Activated CD8-positive, alpha-beta memory T cell treated with anti-CD3 and anti-CD28 coated beads, Interleukin-2, amount 50 U/mL, for 48 hours (primary cell): Measurements from ENCODE around the gene CCDC122.
A peak's percentile ranks its signal among the peaks of the same experiment; 100 is the strongest.

Experiments
- DNase-seq: peaks from one replicate; pipeline ENCODE4 v3.0.0-alpha.2; 2020

Gene CCDC122

DNA sequence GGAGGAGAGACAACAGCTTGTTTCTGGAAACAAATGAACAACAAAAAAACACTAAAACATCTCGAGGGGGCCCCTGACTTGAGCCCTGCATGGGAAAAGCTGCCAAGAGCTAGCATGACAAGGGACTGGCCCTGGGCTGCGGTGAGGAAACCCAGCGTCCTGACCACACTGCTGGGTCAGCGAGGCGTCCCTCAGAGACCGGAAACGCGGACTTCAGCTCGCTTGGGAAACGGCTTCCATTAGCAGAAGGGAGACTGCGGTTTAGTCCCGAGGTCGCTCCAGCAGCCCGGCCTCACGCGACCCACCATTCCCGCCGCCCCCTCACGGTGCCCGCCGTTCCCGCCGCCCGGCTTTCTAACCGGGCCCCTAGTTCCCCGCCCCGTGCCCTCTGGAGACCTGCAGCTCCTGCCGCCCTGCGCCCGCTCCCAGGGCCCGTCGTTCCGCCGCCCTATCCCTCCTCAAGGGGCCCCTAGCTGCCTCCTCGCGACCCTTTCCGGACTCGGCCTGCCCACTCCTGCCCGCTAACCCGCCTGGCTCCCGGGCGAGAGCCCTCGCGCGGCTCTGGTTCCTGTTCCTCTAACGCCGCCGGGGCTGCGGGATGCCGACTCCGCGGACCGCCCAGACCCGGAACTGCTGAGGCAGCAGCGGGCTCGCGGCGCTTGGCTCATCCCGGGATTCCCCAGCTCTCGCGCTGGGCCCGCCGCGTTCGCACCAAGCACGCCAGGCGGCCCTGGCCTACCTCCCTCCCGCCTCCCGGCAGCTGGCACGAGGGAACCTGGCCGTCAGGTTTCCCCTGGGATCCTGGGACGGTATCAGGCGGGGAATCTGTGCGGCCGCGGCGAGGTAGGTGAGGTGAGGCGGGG lies at the start of gene CCDC122:
TSS of gene CCDC122 (minus strand) at position 849 of the 863 bp plus-strand sequence. CDS start 10,364 bp downstream, outside the sequence.
- DNase-seq = peak; percentile 88

DNA sequence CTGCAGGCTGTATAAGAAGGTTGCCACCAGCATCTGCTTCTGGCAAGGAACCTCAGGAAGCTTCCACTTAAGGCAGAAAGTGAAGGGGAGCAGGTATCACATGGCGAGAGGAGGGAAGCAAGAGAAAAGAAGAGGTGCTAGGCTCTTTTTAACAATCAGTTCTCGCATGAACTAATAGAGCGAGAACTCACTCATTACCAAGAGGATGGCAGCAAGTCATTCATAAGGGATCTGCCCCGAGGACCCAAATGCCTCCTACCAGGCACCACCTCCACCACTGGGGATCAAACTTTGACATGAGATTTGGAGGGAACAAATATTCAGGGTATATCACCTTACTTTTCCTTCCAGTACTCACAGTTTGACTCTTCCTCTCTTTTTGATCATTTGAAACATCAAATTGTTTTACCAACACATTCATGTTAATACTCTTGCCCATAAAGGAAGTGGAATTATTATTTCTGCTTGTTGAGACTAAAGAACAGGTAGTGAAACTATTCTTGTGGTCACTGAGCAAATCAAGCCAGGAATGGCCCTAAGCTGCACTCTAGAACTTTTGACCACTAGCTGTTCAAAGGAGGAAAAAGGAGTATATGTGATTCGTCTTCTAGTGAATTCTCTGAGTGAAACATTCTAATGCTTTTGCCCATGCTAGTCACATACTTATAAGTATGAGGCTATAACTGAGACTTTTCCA lies 45.2 kb upstream of the CCDC122 start:
- DNase-seq = no peak

DNA sequence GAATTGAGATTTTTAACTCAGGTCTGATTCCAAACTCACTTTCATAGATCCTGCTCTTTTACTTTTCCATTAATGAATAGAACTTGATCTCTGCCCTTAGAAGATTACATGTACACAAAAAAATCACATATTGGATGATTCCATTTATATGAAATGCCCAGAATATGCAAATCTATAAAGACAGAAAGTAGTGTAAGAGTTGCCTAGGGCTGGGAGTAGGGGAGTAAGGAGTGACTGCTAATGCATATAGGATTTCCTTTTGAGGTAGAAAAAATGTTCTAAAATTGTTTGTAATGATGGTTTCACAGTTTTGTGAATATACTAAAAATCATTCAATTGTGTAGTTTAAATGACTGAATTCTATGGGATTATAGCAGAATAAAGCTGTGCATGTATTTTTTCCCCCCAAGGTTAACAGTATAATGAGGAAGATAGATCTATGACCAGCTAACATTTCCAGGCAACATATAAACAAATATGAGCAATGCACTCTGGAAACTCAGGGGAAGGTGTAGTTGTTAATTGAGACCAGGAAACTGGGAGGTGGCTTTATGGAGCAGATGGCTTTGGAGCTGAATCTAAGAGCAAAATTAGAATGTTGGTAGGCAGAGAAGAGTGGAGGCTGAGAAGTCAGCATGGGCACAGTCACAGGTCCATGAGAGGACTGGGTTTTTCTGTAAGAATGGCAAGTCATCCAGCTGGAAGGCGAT lies 41.6 kb upstream of the CCDC122 start:
- DNase-seq = no peak

DNA sequence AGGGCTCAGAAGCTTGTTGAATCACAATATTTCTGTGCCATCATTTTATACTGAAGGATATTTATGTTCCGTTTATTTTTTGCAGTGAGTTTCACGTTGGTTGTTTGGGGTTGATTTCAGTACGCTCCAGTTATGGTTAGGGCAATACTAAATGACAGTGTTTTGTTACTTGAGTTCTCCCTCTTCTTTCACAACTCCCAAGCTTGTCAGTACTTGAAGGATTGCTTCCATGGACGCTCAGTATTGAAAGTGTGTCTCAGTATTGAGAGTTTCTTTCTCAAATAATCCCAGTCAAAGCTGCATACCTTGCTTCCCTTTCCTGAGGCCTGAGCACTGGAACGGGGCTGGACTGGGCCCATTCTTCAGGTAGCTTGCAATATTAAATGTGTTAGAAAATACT lies 39.1 kb upstream of the CCDC122 start:
- DNase-seq = no peak

DNA sequence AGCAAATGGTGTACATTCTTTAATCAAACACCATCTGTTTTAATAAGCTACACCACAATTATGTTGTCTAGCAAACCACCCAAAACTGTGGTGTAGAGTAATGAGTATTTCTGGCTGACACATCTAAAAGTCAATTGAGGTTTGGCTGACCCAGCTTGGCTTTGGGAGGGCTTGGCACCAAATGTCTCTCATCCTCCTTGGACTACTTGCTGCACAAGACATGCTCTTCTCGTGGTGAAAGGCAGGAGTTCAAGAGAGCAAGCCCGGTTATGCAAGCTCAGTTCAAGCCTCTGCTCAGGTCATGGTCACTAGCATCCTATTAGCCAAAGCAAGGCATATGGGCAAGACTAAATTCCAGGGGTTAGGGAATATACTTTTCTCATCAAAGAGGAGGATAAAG lies 37.3 kb upstream of the CCDC122 start:
- no peak for DNase-seq

DNA sequence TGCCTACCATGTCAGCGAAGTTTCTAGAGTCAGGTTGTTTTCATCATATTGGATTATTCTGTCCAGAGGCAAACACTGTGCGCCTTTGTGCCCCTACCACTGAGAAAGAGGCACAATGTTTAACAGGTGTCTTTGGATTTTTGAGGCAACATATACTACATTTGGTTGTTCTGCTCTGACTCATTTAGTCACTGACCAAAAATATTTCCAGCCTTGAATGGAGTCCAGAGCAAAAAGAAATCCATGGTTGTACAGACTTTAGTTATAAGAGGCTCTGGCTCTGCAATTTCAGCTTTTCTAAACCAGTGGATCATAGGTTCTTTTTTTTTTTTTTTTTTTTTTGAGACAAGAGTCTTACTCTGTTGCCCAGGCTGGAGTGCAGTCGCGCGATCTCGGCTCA lies 35.9 kb upstream of the CCDC122 start:
- DNase-seq = no peak

DNA sequence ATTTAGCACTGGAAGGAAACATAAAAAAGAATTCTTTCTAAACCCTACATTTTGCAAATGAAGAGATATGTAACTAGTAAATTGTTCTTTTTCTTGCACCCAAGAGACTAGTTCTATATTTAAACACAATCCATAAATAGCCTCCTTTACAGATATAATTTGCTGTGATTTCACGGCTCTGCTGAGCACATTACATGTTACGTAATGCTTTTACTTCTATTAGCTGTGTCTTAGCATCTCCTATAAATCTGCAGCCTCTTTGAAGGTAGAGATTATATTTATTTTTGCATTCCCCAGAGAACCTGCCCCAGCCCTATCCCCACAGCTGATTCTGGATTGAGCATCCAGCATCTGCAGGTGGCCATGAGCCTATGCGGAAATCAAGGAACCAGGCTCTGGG lies 32.3 kb upstream of the CCDC122 start:
- DNase-seq = no peak

DNA sequence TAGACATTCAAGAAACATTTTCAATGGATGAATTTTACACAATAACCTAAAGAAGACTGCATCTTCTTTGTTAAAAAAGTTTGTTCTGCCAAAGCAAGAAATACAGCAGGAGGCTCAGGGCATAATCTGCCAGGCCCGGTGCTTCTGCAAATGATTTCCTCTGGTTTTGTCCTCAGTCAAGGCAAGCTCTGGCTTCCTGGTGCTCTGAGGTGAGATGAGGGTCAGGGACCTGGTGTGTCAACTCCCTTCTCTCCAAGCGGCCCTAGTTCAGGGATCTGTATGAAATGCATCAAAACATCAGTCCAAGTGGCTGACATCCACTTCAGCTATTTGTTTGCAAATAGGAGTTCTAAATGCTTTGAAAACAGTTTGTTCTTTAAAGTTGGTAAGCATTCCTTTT lies 31.7 kb upstream of the CCDC122 start:
- DNase-seq = no peak

DNA sequence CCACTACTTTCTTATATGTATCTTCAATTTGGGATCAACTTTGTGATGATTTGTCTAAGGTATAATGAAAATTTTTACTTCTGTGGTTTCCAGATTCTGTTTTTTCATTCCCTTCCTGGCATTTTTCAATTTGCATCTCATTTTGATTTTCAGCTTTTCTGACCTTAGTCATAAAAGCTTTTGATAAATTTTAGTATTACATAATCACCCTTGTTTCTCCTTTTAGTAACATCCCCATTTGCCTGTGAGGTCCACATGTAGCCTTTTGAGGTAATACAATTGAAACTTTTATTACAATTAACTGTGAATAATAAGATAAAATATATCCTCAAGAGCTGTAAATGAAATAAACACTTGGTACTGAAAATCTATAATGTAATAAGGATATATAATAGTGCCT lies 31.3 kb upstream of the CCDC122 start:
- no peak for DNase-seq

DNA sequence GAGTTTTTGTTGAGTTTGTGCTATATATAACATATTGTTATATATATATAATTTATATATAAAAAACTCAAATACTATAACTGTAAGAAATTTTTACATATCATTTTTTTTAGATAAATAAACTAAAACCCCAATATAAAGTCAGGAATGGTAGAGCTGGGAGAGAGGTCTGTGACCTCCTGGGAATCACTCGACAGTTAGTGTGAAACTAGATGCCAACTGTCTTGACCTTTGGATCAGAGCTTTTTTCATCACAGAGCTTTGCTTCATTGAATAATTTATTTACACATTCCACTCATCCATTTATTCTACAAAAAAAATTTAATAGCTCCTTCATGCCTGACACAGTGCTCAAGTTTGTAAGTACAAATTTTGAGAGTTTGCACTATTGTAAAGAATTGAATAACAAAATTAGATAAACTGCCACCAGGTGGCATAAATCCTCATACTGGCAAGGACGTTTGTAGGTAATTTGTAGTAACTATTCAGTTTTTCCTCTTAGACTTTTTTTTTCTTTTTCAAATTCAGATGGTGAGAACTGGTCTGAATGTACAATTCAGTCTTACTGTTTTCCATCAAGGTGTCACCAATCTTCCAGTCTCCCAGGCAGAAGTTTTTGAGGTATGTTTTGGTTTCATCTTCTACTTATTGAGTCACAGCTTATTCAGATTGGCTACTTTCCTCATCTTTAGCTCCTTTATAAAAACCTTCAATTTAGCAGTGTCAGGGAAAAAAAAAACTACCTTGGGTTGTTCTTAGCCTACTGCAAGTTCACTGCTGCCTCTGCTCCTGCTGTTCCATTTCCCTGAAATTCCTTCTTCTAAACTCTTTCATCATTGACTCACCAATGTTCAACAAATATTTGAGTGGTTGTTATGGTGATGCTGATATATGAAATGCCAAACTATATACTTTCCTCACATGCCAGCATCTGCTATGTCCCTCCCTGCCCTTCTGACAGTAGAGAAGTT lies 28.9 kb upstream of the CCDC122 start:
- DNase-seq = no peak

DNA sequence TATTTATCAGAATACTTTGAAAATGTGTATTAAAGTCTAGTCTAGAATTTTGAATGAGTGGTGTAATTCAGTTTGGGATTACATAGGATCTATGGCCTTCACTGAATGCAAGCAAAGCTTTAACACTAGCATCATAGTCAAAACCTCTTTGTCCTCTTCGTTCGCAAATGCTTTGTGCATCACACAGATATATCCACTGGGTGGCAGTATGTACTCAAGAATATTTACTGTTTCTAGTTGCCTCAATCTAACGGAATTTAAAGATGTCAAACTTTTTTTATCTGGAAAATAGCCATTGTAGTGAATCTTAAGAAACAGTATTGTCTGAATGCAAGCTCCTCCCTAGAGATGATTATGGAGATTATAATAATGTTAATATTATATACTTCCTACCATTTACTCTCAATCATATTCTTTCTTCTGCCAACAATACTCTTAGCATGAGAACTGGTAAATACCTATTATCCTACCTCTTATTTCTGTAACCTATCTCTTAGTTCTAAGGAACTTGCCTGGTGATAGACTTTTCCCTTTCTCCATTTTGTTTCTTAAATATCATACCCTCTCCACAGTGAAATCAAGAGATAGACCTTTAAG lies 26.0 kb upstream of the CCDC122 start:
- DNase-seq = no peak

DNA sequence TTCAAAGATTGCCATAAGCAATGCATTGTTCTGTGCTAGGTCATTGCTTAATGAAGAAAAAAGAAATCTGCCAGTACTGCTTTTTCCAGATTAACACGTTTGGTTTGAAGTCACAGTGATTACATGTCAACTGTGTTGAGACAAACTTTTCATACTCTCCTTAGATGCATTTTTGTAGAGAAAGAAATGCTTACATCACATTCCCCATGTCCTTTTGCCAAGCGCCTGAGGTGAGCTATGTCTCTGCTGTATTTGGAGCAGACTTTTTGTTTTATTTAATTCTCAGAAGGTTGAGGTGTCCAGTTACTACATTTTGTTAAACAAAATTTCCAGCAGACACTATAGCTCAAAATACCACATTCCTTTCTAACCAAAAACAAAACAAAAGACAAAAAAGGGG lies 16.4 kb upstream of the CCDC122 start:
- no peak for DNase-seq

DNA sequence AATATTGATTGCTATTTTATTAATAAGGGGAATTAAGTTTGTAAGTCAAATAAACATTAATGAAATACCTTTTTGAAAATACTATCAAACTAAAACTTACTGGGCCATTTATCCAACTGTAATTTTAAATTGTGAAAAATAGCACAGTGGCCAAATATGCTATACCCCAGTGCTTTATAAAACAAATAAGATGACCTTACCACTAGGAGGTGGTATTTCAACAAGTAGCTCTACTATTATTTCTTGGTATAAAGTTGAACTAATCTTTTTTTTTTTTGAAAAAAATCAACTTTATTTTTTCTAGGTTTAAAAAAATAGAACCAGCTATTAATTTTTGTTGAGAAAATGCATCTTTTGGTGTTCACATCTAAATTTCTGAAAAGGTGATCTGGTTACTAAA lies 14.9 kb upstream of the CCDC122 start:
- DNase-seq = no peak

DNA sequence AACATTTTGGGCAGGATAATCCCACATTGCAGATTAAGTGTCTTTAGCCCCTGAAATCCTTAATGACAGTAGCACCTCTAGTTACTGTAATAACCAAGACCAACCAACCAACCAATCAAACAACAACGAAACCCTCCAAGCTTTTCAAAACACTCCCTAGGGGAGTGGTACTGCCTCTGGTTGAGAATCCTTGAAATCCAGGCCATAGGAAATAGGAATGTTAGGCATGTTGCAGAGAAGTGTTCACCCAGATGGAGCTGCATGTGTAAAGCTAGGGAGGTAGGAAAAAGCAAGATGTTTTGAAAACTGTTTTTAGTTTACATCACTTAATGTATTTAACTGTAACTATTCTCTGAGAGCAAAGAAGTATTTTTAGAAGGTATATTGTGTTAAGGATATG lies 4.7 kb upstream of the CCDC122 start:
- DNase-seq = no peak

DNA sequence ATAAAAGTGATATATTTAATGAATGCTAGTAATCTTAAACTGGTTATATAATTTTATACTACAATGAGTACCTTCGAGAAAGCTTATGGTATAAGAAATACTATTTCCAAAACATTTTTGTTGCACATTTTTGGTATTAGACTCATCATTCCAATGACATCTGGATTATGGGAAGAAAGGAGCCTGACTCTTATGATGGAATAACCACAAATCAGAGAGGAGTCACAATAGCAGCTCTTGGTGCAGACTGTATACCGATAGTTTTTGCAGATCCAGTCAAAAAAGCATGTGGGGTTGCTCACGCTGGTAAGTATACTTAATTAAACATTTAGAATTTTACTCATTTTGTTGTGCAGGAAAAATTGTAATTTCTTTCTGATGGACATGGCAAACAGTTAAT lies 4.1 kb upstream of the CCDC122 start:
- DNase-seq = no peak

DNA sequence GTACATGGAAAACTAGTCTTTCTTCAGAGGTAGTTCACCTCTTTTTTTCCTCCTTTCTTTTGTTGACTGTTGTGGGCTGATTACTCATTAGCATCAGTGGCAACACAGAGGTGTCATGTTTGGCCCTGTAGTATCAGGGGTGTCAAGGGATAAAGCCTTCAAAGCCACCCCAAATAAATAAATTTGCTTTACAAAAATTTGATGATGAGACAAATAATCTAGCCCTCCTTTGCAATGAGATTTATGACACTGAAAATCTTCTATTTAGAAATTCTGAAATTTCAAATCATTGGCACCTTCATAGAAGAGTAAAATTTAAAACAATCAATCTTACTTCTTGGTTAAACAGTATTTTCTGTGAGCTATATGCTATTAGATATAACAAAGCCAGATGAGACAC lies 2.0 kb upstream of the CCDC122 start:
- DNase-seq = no peak

DNA sequence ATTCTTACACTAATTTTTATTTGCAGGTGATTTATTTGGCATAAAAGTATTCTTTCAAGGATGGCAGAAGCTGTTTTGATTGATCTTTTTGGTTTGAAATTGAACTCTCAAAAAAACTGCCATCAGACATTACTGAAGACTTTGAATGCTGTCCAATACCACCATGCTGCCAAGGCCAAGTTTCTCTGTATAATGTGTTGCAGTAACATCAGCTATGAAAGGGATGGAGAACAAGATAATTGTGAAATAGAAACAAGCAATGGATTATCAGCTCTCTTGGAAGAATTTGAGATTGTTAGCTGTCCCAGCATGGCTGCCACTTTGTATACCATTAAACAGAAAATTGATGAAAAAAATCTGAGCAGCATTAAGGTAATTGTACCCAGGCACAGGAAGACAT lies 1.4 kb upstream of the CCDC122 start:
- DNase-seq = no peak

DNA sequence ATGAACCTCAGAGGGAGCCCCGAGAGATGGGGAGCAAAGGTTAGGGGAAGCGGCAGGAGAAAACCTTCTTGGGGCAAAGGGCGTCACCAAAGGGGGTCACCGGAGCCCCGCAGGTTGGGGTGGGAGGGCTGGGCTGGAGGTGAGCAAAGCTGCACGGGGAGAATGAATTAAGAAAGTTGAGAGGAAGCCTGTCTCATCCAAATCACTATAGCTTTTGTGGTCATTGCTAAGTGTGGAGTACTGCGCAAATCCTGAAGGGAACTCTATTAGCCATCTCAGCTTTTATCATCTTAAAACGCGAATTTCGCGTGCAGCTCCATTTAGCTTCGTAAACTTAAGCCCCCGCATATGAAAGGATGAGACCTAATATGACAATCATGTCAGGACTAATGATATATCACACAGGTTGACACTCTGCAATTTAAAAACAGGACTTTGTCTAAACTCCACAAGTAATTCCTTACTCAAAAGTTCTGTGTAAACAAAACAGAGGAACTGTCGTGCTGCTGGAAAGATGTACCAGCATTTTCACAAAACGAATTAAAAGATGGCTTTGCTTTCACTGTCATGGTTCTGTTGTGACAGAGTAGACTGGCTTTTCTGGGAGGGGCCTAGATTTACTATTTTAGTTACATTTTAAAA lies 795 bp upstream of the CCDC122 start:
- no peak for DNase-seq

DNA sequence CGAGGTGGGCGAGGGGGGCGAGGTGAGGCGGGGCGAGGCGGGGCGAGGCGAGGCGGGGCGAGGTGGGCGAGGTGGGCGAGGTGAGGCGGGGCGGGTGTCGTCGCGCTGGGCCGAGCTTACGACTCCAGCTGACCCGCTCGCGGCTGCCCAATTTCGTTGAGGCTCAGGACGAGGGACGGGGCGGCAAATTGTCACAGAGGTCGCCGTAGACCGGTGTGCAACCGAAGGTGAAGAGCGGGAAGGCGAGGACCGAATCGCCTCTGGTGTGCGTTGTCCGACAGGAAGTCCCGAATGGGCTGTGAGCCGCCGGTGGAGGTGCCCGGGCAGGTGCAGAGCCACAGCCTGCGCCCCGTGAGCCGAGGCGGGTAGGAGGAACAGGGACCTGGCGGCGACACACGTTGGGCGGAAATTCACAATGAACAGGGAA lies 228 bp upstream of the CCDC122 start, which contains the start of gene LACC1:
TSS of gene LACC1 (plus strand) at position 150 of the 427 bp plus-strand sequence. CDS start 1,082 bp downstream, outside the sequence.
- DNase-seq = peak; percentile 72

DNA sequence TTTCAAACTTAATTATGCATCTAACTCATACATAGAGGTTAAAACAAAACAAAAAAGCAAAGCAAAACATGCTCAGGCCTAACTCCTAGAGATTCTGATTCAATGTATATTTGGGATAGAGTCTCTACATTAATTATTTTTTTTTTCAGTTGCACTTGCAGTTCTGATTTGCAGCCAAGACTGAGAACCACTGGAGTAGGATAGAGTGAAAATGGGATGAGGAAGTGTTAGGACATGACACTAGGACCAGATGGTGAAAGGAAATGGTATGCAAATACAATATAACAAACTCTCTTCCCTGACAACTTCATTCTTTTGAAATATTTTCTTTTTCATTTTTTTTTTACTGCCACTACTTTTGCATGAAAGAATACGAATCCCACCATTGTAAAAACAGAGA lies 1.8 kb downstream of the CCDC122 start:
- DNase-seq = no peak

DNA sequence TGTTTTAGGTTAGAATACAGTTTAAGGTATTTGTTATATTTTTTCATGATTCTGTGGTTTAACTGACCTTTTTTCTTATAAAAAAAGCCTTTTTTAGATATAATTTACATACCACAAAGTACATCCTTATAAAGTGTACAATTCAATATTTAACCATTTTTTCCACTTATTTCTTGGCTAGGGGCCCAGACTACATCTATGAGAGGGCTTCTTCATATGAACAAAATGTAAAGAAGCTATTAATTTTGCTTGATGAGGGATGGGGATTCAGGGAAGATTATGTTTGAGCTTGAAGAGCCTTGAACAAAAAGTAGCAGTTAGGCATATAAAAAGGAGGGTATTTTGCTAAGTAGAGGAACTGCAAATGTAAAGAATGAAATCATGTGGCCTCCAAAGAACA lies 2.2 kb downstream of the CCDC122 start:
- DNase-seq = no peak
